ENCODE results near the gene AP3D1. TPM values are rescaled to one million over a fixed set of nuclear protein-coding genes. Genes with fewer than 3 reads are reported as not detected.
"Not testable (repeated sequence)": the region's sequence is repeated elsewhere in the genome, so short reads cannot be mapped to it uniquely, and the experiment has no call there.

Gene AP3D1
- total RNA-seq (2014; rRNA removed; shearing (Covaris generic)), result 101 and 107 TPM in 2 replicates

GRCh38 chr19:2151339-2152229 is at the start of gene AP3D1:
Gene AP3D1, minus strand, starts transcription at chr19:2151566. Its CDS starts 232 bp downstream, at chr19:2151334.
- H3K27ac ChIP-seq, result peak within 1 kb of the TSS; percentile 64
- peaks cover 7% of the 10 kb centered on the region; the same call in 1 of the 2 replicates for H3K4me1 ChIP-seq
- peaks cover 5% of the 10 kb centered on the region; the same call in 1 of the 2 replicates for H3K36me3 ChIP-seq
- peak; percentile 100 for DNase-seq
- no peaks in the 10 kb centered on the region for H3K27me3 ChIP-seq
- H3K9me3 ChIP-seq (replicated peaks), result no peaks in the 10 kb centered on the region
- peak within 1 kb of the TSS; percentile 99 for H3K4me3 ChIP-seq

GRCh38 chr19:2200624-2201294 is 49.4 kb upstream of the AP3D1 start:
- not testable (repeated sequence) for H3K27ac ChIP-seq; H3K27me3 ChIP-seq; H3K4me1 ChIP-seq; DNase-seq; H3K4me3 ChIP-seq; H3K36me3 ChIP-seq; H3K9me3 ChIP-seq (replicated peaks)

DNA sequence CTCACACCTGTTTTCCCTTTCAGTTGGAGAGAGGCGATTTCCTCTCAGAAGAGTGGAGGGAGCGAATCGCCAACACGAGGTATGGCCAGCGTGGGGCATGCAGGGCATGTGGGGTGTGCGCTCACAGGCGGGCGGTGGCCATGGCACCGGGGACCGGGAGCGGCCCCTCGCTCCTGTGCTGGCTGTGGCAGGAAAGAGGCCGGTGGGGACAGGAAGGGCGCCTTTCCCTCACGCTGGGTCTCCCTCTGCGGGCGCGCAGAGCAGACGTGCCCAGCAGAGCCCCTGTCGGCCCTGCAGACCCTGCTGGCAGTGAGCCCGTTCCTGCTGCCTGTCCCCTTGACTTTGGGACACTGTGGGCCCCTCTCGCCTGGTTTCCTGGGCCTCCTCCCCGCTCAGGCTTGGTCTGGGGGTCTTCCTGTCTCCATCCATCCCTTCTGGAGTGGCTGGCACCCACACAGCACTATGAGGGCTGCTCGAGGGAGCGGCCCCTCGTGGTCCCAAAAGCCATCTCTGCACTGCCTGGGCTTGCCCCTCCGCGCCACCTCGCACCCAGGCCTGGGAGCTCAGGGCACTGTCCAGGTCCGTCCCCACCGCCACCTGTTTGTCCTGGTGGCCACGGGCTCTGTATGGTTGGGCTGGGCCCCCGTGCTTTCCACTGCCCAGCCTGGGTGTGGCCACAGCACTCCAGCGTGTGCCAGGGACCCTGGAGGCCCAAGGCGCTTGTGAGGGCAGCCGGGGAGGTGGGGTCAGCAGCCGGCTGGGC is 48.7 kb upstream of the AP3D1 start:
- peaks cover 8% of the 10 kb centered on the region for H3K36me3 ChIP-seq
- H3K4me3 ChIP-seq, result no peak overlapping the region
- H3K4me1 ChIP-seq, result no peaks in the 10 kb centered on the region
- H3K27ac ChIP-seq, result no peak overlapping the region
- no peak for DNase-seq
- H3K9me3 ChIP-seq (replicated peaks), result no peaks in the 10 kb centered on the region
- H3K27me3 ChIP-seq, result no peaks in the 10 kb centered on the region

DNA sequence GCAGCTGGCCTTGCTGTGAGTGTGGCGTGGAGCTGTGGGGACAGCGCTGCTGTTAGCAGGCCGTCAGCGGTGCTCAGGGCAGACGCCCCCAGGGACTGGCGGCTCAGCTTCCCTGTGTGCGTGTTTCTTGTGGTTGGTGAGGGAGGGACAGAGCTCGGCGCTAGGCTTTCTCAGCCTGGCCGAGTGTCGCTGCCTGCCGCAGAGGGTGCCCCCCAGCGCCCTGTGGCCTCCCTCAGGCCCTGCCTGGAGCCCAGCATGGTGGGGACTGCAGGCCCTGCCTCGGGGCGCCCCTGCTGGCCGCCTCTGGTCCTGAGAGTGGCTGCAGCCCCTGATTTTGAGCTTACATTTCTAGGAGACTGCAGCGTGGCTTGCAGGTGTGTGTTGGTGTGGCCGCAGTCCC is 47.8 kb upstream of the AP3D1 start:
- Histone ChIP-seq H3K27ac (no peak overlapping the region), H3K4me3 (no peak overlapping the region), H3K36me3 (peaks cover 13% of the 10 kb centered on the region), H3K9me3 (replicated peaks) (no peaks in the 10 kb centered on the region), H3K27me3 (no peaks in the 10 kb centered on the region), H3K4me1 (no peaks in the 10 kb centered on the region)
- no peak for DNase-seq

- no peak for DNase-seq
- H3K36me3 ChIP-seq, result peaks cover 14% of the 10 kb centered on the region
Measured at GRCh38 chr19:2198317-2198716, 47.0 kb upstream of the AP3D1 start.

GRCh38 chr19:2197270-2197669 is 45.9 kb upstream of the AP3D1 start:
- H3K9me3 ChIP-seq (replicated peaks), result no peaks in the 10 kb centered on the region
- no peaks in the 10 kb centered on the region for H3K27me3 ChIP-seq
- no peak overlapping the region for H3K4me3 ChIP-seq
- H3K4me1 ChIP-seq, result no peaks in the 10 kb centered on the region
- H3K27ac ChIP-seq, result no peak overlapping the region
- H3K36me3 ChIP-seq, result peaks cover 14% of the 10 kb centered on the region
- no peak for DNase-seq

More at GRCh38 chr19:2198317-2198716, 47.0 kb upstream of the AP3D1 start:
- Histone ChIP-seq H3K4me3 (no peak overlapping the region), H3K9me3 (replicated peaks) (no peaks in the 10 kb centered on the region), H3K4me1 (no peaks in the 10 kb centered on the region), H3K27ac (no peak overlapping the region), H3K27me3 (no peaks in the 10 kb centered on the region)

DNA sequence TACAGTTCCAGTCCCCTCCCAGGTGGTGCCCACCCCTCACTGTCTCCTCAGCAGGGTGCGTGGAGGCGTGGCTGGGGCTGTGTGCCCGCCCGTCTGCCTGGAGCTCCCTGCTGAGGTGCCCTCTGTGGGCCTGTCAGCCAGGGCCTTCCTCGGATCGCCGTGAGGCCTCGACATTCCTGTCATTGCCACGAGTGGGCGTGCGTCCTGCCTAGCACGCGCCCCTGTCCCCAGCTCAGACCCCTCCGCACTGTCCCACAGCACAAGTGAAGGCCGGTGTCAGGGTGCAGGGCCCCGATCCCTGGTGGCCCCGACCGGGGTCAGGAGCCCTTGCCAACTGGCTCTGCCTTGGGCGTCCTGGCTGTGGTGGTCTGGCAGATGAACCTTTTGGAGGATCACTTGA is 44.5 kb upstream of the AP3D1 start:
- Histone ChIP-seq H3K36me3 (peaks cover 26% of the 10 kb centered on the region), H3K27me3 (no peaks in the 10 kb centered on the region), H3K9me3 (replicated peaks) (no peaks in the 10 kb centered on the region), H3K4me3 (no peak overlapping the region), H3K4me1 (no peaks in the 10 kb centered on the region), H3K27ac (no peak overlapping the region)
- no peak for DNase-seq

DNA sequence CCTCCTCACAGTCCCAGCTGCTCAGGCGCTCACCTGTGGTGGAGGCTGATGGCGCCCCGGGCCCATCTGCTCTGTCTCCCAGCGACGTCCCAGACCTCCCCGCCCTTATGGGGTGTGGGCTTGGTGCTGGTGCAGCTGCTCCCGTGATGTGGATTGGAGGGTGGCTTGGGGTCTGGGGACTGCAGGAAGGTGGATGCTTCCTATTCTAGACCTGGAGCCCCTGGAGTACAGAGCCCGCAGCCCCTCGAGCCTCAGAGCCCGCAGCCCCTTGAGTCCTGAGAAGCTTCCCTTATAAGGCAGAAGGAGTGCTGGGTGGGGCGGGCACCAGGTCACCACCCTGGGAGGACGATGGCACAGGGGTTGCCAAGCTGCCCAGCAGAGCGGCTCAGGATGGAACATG is 44.0 kb upstream of the AP3D1 start:
- H3K9me3 ChIP-seq (replicated peaks), result no peaks in the 10 kb centered on the region
- H3K27me3 ChIP-seq, result no peaks in the 10 kb centered on the region
- no peak overlapping the region for H3K4me3 ChIP-seq
- no peaks in the 10 kb centered on the region for H3K4me1 ChIP-seq
- DNase-seq, result no peak
- no peak overlapping the region for H3K27ac ChIP-seq
- H3K36me3 ChIP-seq, result peaks cover 26% of the 10 kb centered on the region

DNA sequence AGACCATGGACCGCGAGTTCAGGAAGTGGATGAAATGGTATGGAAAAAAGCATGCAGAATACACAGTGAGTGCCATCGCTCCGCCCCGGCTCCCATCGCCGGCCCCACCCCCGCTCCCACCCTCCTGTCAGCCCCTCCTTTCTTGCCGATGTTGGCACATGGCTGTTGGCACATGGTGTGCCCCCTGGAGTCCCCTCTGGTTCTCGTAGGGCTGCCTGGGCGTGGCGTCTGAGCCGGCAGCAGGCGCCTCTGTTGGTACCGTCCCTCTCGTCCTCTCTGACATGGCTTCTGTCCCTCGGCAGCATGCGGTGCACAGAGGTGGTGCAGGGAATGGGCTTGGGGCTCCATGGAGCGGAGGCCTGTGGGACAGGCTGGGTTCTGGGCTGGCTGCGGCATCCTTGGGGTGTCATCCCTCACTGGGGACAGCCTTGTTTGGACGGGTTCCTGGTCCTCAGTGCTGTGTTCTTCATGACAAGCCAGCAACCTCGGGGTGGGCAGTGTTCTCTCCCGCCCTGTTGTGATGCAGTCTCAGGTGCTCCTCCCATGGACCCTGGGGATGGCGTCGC is 43.2 kb upstream of the AP3D1 start:
- DNase-seq, result no peak
- Histone ChIP-seq H3K9me3 (replicated peaks) (no peaks in the 10 kb centered on the region), H3K4me1 (no peaks in the 10 kb centered on the region), H3K4me3 (no peak overlapping the region), H3K36me3 (peaks cover 31% of the 10 kb centered on the region), H3K27ac (no peak overlapping the region), H3K27me3 (no peaks in the 10 kb centered on the region)

- Histone ChIP-seq H3K27ac (no peak overlapping the region), H3K4me1 (no peaks in the 10 kb centered on the region), H3K9me3 (replicated peaks) (no peaks in the 10 kb centered on the region), H3K4me3 (no peak overlapping the region), H3K27me3 (no peaks in the 10 kb centered on the region), H3K36me3 (peaks cover 31% of the 10 kb centered on the region)
- no peak for DNase-seq
Measured at GRCh38 chr19:2193807-2194206, 42.4 kb upstream of the AP3D1 start.

- Histone ChIP-seq H3K9me3 (replicated peaks) (no peaks in the 10 kb centered on the region), H3K4me1 (no peaks in the 10 kb centered on the region), H3K36me3 (peaks cover 31% of the 10 kb centered on the region), H3K27me3 (no peaks in the 10 kb centered on the region), H3K4me3 (no peak overlapping the region), H3K27ac (no peak overlapping the region)
- DNase-seq, result no peak
Measured at GRCh38 chr19:2192862-2193261, 41.5 kb upstream of the AP3D1 start.

GRCh38 chr19:2191456-2192310 is 40.3 kb upstream of the AP3D1 start:
- Histone ChIP-seq H3K4me1 (no peaks in the 10 kb centered on the region), H3K27me3 (no peaks in the 10 kb centered on the region), H3K36me3 (peaks cover 33% of the 10 kb centered on the region), H3K4me3 (no peak overlapping the region), H3K9me3 (replicated peaks) (no peaks in the 10 kb centered on the region), H3K27ac (no peak overlapping the region)
- no peak for DNase-seq

DNA sequence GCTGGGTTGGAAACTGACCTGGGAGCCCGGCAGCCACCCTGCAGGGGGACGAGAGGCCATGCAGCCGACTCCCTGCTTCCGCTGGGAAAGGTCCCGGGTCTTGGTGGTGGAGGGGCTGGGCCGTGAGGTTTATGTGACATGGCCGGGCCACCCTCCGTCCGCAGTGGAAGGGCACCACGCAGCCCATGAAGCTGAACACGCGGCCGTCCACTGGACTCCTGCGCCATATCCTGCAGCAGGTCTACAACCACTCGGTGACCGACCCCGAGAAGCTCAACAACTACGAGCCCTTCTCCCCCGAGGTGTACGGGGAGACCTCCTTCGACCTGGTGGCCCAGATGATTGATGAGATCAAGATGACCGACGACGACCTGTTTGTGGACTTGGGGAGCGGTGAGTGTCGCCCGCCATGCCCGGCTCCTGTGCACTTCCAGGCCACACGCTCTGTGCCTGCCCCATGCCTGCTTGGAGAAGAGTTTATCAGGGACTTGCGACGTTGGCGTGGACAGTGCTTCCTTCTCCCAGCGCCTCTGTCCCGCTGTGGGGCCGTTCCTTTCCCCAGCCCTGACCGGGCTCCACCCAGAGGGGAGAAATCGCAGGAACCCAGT is 39.6 kb upstream of the AP3D1 start:
- Histone ChIP-seq H3K9me3 (replicated peaks) (no peaks in the 10 kb centered on the region), H3K4me1 (no peaks in the 10 kb centered on the region), H3K27me3 (no peaks in the 10 kb centered on the region), H3K4me3 (no peak overlapping the region), H3K36me3 (peaks cover 31% of the 10 kb centered on the region), H3K27ac (no peak overlapping the region)
- DNase-seq, result no peak

Data from SJCRH30 (cell line).